ENCODE results near the gene MFAP4. TPM values are rescaled to one million over a fixed set of nuclear protein-coding genes. Genes with fewer than 3 reads are reported as not detected.

The MFAP4 gene
- total RNA-seq, 1 experiment from 2014 or later: 1.5 TPM

- Mint-ChIP-seq H3K4me3 (no peak overlapping the region), H3K27ac (no peak overlapping the region; a peak in 1 of 7 replicates), H3K27me3 (ENCODE audit: low read depth) (peaks cover 5% of the 10 kb centered on the region; the same call in 1 of the 2 replicates), H3K9me3 (no peaks in the 10 kb centered on the region; a peak in 1 of 5 replicates), H3K36me3 (ENCODE audit: insufficient read depth in 1 of 3, low read depth in 3 of 3) (peaks cover 0 to 6% (median 5%) of the 10 kb centered on the region in 3 experiments; a peak in 3 of 7 replicates), H3K4me1 (peaks cover 22 to 30% of the 10 kb centered on the region in 2 experiments)
- H4K8ac ChIP-seq (replicated peaks; ENCODE audit: insufficient read length, low read depth, low read length): no peak overlapping the region
- H3K23me2 ChIP-seq (ENCODE audit: insufficient read length, low read depth, low read length, poor library complexity, severe bottlenecking): no peaks in the 10 kb centered on the region
- no peak overlapping the region for H3K18ac ChIP-seq (ENCODE audit: insufficient read length, low read depth, low read length)
- H2BK12ac ChIP-seq (ENCODE audit: insufficient read length, low read depth, low read length): no peak overlapping the region
- H4K5ac ChIP-seq (ENCODE audit: insufficient read length, low read depth, low read length): no peak overlapping the region
- no peak overlapping the region for H3K4me2 ChIP-seq (ENCODE audit: insufficient read depth, insufficient read length, low read length)
- no peak overlapping the region for H3K14ac ChIP-seq (ENCODE audit: insufficient read depth, low read length)
- no peak overlapping the region for H2BK15ac ChIP-seq (ENCODE audit: low read depth, low read length)
- TF ChIP-seq, protein P1, sequence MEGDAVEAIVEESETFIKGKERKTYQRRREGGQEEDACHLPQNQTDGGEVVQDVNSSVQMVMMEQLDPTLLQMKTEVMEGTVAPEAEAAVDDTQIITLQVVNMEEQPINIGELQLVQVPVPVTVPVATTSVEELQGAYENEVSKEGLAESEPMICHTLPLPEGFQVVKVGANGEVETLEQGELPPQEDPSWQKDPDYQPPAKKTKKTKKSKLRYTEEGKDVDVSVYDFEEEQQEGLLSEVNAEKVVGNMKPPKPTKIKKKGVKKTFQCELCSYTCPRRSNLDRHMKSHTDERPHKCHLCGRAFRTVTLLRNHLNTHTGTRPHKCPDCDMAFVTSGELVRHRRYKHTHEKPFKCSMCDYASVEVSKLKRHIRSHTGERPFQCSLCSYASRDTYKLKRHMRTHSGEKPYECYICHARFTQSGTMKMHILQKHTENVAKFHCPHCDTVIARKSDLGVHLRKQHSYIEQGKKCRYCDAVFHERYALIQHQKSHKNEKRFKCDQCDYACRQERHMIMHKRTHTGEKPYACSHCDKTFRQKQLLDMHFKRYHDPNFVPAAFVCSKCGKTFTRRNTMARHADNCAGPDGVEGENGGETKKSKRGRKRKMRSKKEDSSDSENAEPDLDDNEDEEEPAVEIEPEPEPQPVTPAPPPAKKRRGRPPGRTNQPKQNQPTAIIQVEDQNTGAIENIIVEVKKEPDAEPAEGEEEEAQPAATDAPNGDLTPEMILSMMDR (conservative IDR thresholded peaks at IDR 0.05): no peak
- no peak overlapping the region for H3K4ac ChIP-seq (ENCODE audit: low read depth, low read length)
- no peaks in the 10 kb centered on the region for H3K79me2 ChIP-seq (ENCODE audit: insufficient read depth, low read length)
- no peak overlapping the region for H2BK5ac ChIP-seq (ENCODE audit: insufficient read length, low read length)
- H3K27ac ChIP-seq (ENCODE audit: insufficient read length, low read depth, low read length): no peak overlapping the region
- H3K56ac ChIP-seq (ENCODE audit: insufficient read length, low read depth, low read length): no peak overlapping the region
- H4K20me1 ChIP-seq (ENCODE audit: control insufficient read depth, insufficient read depth, insufficient read length): no peaks in the 10 kb centered on the region
- no peaks in the 10 kb centered on the region for H3K27me3 ChIP-seq (ENCODE audit: insufficient read depth, low read length)
- no peak overlapping the region for H2AFZ ChIP-seq (ENCODE audit: low read length)
- no peaks in the 10 kb centered on the region for H3K9me3 ChIP-seq (ENCODE audit: control insufficient read depth, low read depth, low read length)
- no peak overlapping the region for H3K9ac ChIP-seq (ENCODE audit: extremely low read depth, insufficient read length, low read length)
- no peak overlapping the region for H2BK120ac ChIP-seq (ENCODE audit: low read depth, low read length, poor library complexity, severe bottlenecking)
- no peak overlapping the region for H3T11ph ChIP-seq (ENCODE audit: low read length)
- no peak overlapping the region for H2BK20ac ChIP-seq (ENCODE audit: low read depth, low read length, poor library complexity, severe bottlenecking)
- H2AK5ac ChIP-seq (ENCODE audit: insufficient read length, low read length): no peak overlapping the region
- H4K91ac ChIP-seq (ENCODE audit: insufficient read length, low read depth, low read length): no peak overlapping the region
- H3K79me1 ChIP-seq (ENCODE audit: insufficient read depth, low read depth, low read length, poor library complexity, severe bottlenecking): no peaks in the 10 kb centered on the region
- no peak for DNase-seq
- no peak overlapping the region for H3K23ac ChIP-seq (ENCODE audit: insufficient read length, low read depth, low read length)
- H3K4me1 ChIP-seq (ENCODE audit: insufficient read depth, low read length): no peaks in the 10 kb centered on the region
- no CpG with 5 or more reads among the region's 9 CpGs for WGBS (ENCODE audit: extremely low coverage, insufficient read length, low lambda C conversion rate)
Measured at GRCh38 chr17:19365833-19366636, 21.0 kb downstream of the MFAP4 start.

Measured in H9 (cell line).